ENCODE results near the gene POLR1C.

GRCh38 chr6:43502666-43503065 is 14.2 kb upstream of the POLR1C start:
- TF ChIP-seq CTCF (IDR thresholded peaks at IDR 0.05; ENCODE audit: insufficient read depth, low read length) (no peak), POLR2AphosphoS5 (IDR thresholded peaks at IDR 0.05; ENCODE audit: low read depth) (no peak)

Data from HL-60 (cell line).